ENCODE measurements around the gene TNNC1. TPM values are rescaled to one million over a fixed set of nuclear protein-coding genes. Genes with fewer than 3 reads are reported as not detected.

The TNNC1 gene
- total and polyA plus RNA-seq, 2 of the 13 experiments (the other 11 are each of a cell fraction or from before 2014, with no cell fraction given) = 11.8 to 36.4 TPM

GRCh38 chr3:52495777-52496602, 42.1 kb upstream of the TNNC1 start (continued):
- TF ChIP-seq ZNF639 (CRISPR knock-in tag; conservative IDR thresholded peaks at IDR 0.05) (no peak), SP5 (CRISPR knock-in tag; IDR thresholded peaks at IDR 0.05; ENCODE audit: borderline replicate concordance, low read depth) (no peak), ZNF564 (CRISPR knock-in tag; IDR thresholded peaks at IDR 0.05) (no peak), RELA (CRISPR knock-in tag; IDR thresholded peaks at IDR 0.05) (no peak), SMARCC2 (IDR thresholded peaks at IDR 0.05) (no peak), ZFP36 (IDR thresholded peaks at IDR 0.05; ENCODE audit: borderline replicate concordance, low read depth, low read length, partially characterized antibody) (no peak), DRAP1 (CRISPR knock-in tag; IDR thresholded peaks at IDR 0.05) (no peak), ZFP91 (CRISPR knock-in tag; IDR thresholded peaks at IDR 0.05; ENCODE audit: borderline replicate concordance) (peak; percentile 62; the same call in 1 of the 2 replicates), HMGXB3 (CRISPR knock-in tag; IDR thresholded peaks at IDR 0.05; ENCODE audit: borderline replicate concordance) (no peak), ZNF646 (CRISPR knock-in tag; IDR thresholded peaks at IDR 0.05) (no peak), ATF5 (CRISPR knock-in tag; IDR thresholded peaks at IDR 0.05; ENCODE audit: low read depth) (no peak), GPN1 (CRISPR knock-in tag; IDR thresholded peaks at IDR 0.05; ENCODE audit: borderline replicate concordance) (no peak)

All from HepG2 (cell line).